ENCODE data around the gene SH2D1B. TPM values are rescaled to one million over a fixed set of nuclear protein-coding genes. Genes with fewer than 3 reads are reported as not detected.

The SH2D1B gene
- total and polyA plus RNA-seq, 2 experiments from 2014 or later = not detected

DNA sequence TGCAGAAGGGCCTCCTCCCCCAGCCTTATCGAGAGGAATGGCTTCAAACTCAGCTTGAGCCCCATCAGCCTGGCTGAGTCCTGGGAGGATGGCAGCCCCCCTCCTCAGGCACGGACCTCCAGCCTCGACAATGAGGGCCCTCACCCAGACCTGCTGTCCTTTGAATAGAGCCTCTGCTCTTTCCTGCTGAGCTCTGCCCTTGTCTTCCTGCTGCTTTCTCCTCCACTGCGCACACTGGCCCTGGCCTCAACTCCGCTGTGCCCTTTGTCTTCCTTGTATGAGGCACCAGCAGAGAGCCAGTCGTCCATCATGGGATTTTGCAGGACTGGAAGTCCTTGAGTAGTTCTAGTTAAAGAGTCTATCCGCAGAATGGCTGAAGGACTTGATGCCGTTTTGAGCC, 28.4 kb downstream of the SH2D1B start:
- Mint-ChIP-seq H3K4me1 (peaks cover 12% of the 10 kb centered on the region), H3K27me3 (ENCODE audit: insufficient read depth, low read depth, poor library complexity) (peaks cover 25% of the 10 kb centered on the region), H3K9me3 (no peaks in the 10 kb centered on the region), H3K27ac (no peak overlapping the region; the same call in 1 of the 2 replicates), H3K36me3 (ENCODE audit: low read depth) (peaks cover 26% of the 10 kb centered on the region), H3K4me3 (no peak overlapping the region)
- Histone ChIP-seq H3K9me2 (ENCODE audit: insufficient read depth) (no peaks in the 10 kb centered on the region), H2AFZ (no peak overlapping the region), H3F3A (replicated peaks; ENCODE audit: low read depth) (no peaks in the 10 kb centered on the region), H3K79me2 (replicated peaks; ENCODE audit: insufficient read depth) (no peaks in the 10 kb centered on the region), H3K27me3 (ENCODE audit: insufficient read depth) (no peaks in the 10 kb centered on the region), H3K36me3 (ENCODE audit: insufficient read depth) (no peaks in the 10 kb centered on the region), H4K20me1 (replicated peaks; ENCODE audit: insufficient read depth) (no peaks in the 10 kb centered on the region), H3K27ac (ENCODE audit: low read depth) (no peak overlapping the region), H3K4me2 (no peak overlapping the region), H3K4me1 (ENCODE audit: insufficient read depth) (no peaks in the 10 kb centered on the region), H3K4me3 (no peak overlapping the region)
- DNase-seq (ENCODE audit: low spot score) (no peak), ATAC-seq (no peak)
- TF ChIP-seq POLR2AphosphoS5 (IDR thresholded peaks at IDR 0.05; ENCODE audit: low read depth) (no peak), JUNB (IDR thresholded peaks at IDR 0.05; ENCODE audit: unreplicated experiment) (no peak)

DNA sequence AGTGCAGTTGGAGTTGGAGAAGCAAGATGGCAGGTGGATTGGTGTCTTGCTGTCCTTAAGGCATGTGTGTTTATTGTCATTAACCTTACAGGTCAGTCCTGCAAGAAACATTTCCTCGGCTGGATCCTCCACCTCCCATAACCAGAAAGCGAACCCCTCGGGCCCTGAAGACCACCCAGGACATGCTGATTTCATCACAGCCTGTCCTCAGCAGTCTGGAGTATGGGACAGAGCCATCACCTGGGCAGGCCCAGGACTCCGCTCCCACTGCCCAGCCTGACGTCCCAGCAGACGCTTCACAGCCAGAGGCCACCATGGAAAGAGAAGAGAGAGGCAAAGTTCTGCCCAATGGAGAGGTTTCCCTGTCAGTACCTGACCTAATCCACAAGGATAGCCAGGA, 28.8 kb downstream of the SH2D1B start:
- Mint-ChIP-seq H3K27ac (no peak overlapping the region; the same call in 1 of the 2 replicates), H3K27me3 (ENCODE audit: insufficient read depth, low read depth, poor library complexity) (peaks cover 25% of the 10 kb centered on the region), H3K4me3 (no peak overlapping the region), H3K36me3 (ENCODE audit: low read depth) (peaks cover 26% of the 10 kb centered on the region), H3K9me3 (no peaks in the 10 kb centered on the region), H3K4me1 (peaks cover 10% of the 10 kb centered on the region)
- Histone ChIP-seq H3K4me1 (ENCODE audit: insufficient read depth) (no peaks in the 10 kb centered on the region), H3K36me3 (ENCODE audit: insufficient read depth) (no peaks in the 10 kb centered on the region), H3K9me2 (ENCODE audit: insufficient read depth) (no peaks in the 10 kb centered on the region), H3K4me2 (no peak overlapping the region), H3K79me2 (replicated peaks; ENCODE audit: insufficient read depth) (no peaks in the 10 kb centered on the region), H3K27ac (ENCODE audit: low read depth) (no peak overlapping the region), H4K20me1 (replicated peaks; ENCODE audit: insufficient read depth) (no peaks in the 10 kb centered on the region), H3K27me3 (ENCODE audit: insufficient read depth) (no peaks in the 10 kb centered on the region), H3K4me3 (no peak overlapping the region), H3F3A (replicated peaks; ENCODE audit: low read depth) (no peaks in the 10 kb centered on the region), H2AFZ (no peak overlapping the region)
- DNase-seq (ENCODE audit: low spot score) = no peak
- ATAC-seq = no peak
- TF ChIP-seq EZH2 (IDR thresholded peaks at IDR 0.05; ENCODE audit: low read depth, unreplicated experiment) (no peak), NANOG (IDR thresholded peaks at IDR 0.05; ENCODE audit: borderline replicate concordance) (no peak), STAT1 (IDR thresholded peaks at IDR 0.05; ENCODE audit: unreplicated experiment) (no peak), POLR2AphosphoS5 (IDR thresholded peaks at IDR 0.05; ENCODE audit: low read depth) (no peak), ZNF114 (CRISPR knock-in tag; IDR thresholded peaks at IDR 0.05) (no peak), EZH2phosphoT487 (IDR thresholded peaks at IDR 0.05; ENCODE audit: unreplicated experiment) (no peak), JUNB (IDR thresholded peaks at IDR 0.05; ENCODE audit: unreplicated experiment) (no peak), CREB1 (CRISPR knock-in tag; IDR thresholded peaks at IDR 0.05; ENCODE audit: low read depth) (no peak), ZNF331 (CRISPR knock-in tag; IDR thresholded peaks at IDR 0.05; ENCODE audit: low read depth) (no peak)
- TF ChIP-seq, protein P1, sequence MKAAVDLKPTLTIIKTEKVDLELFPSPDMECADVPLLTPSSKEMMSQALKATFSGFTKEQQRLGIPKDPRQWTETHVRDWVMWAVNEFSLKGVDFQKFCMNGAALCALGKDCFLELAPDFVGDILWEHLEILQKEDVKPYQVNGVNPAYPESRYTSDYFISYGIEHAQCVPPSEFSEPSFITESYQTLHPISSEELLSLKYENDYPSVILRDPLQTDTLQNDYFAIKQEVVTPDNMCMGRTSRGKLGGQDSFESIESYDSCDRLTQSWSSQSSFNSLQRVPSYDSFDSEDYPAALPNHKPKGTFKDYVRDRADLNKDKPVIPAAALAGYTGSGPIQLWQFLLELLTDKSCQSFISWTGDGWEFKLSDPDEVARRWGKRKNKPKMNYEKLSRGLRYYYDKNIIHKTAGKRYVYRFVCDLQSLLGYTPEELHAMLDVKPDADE (IDR thresholded peaks at IDR 0.05) = no peak
- TF ChIP-seq, protein P2, sequence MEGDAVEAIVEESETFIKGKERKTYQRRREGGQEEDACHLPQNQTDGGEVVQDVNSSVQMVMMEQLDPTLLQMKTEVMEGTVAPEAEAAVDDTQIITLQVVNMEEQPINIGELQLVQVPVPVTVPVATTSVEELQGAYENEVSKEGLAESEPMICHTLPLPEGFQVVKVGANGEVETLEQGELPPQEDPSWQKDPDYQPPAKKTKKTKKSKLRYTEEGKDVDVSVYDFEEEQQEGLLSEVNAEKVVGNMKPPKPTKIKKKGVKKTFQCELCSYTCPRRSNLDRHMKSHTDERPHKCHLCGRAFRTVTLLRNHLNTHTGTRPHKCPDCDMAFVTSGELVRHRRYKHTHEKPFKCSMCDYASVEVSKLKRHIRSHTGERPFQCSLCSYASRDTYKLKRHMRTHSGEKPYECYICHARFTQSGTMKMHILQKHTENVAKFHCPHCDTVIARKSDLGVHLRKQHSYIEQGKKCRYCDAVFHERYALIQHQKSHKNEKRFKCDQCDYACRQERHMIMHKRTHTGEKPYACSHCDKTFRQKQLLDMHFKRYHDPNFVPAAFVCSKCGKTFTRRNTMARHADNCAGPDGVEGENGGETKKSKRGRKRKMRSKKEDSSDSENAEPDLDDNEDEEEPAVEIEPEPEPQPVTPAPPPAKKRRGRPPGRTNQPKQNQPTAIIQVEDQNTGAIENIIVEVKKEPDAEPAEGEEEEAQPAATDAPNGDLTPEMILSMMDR (conservative IDR thresholded peaks at IDR 0.05; ENCODE audit: low read depth in 2 of 2) = no peak
- TF ChIP-seq, protein P3, sequence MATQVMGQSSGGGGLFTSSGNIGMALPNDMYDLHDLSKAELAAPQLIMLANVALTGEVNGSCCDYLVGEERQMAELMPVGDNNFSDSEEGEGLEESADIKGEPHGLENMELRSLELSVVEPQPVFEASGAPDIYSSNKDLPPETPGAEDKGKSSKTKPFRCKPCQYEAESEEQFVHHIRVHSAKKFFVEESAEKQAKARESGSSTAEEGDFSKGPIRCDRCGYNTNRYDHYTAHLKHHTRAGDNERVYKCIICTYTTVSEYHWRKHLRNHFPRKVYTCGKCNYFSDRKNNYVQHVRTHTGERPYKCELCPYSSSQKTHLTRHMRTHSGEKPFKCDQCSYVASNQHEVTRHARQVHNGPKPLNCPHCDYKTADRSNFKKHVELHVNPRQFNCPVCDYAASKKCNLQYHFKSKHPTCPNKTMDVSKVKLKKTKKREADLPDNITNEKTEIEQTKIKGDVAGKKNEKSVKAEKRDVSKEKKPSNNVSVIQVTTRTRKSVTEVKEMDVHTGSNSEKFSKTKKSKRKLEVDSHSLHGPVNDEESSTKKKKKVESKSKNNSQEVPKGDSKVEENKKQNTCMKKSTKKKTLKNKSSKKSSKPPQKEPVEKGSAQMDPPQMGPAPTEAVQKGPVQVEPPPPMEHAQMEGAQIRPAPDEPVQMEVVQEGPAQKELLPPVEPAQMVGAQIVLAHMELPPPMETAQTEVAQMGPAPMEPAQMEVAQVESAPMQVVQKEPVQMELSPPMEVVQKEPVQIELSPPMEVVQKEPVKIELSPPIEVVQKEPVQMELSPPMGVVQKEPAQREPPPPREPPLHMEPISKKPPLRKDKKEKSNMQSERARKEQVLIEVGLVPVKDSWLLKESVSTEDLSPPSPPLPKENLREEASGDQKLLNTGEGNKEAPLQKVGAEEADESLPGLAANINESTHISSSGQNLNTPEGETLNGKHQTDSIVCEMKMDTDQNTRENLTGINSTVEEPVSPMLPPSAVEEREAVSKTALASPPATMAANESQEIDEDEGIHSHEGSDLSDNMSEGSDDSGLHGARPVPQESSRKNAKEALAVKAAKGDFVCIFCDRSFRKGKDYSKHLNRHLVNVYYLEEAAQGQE (IDR thresholded peaks at IDR 0.05; ENCODE audit: unreplicated experiment) = no peak
